GM12878 (cell line): ENCODE data around the gene PORCN. TPM values are rescaled to one million over a fixed set of nuclear protein-coding genes. Genes with fewer than 3 reads are reported as not detected.
A peak's percentile ranks its signal among the peaks of the same experiment; 100 is the strongest.

Source experiments
- ATAC-seq: fragments of 200-7000 bp; cut with Tn5 transposase; 3 replicates; pipeline ENCODE4 v1.9.1; 2020; ENCODE audit warnings: mild to moderate bottlenecking, moderate library complexity
- BruUV-seq: library from RNA; stranded (reverse); fragments of 400-500 nt; replicated peaks from 2 replicates; lab custom pipeline; 2021; lab: Mats Ljungman, UMichigan
- CTCF ChIA-PET: fragments of 300-600 bp; sonication (Branson Sonifier 250); formaldehyde crosslinking; extraction: SDS; loops from one replicate; lab custom pipeline; 2021; ENCODE audit warnings: inconsistent platforms; lab: Yijun Ruan, JAX
- POLR2A ChIA-PET: fragments of 350-600 bp; formaldehyde crosslinking; extraction: SDS; loops from one replicate; lab custom pipeline; 2021; ENCODE audit warnings: inconsistent platforms; lab: Charles Lee
- RAD21 ChIA-PET: fragments of 300-600 bp; sonication (Branson Sonifier 250); formaldehyde crosslinking; loops from one replicate; lab custom pipeline; 2023; ENCODE audit warnings: antibody characterized with exemption; ENCODE audit not compliant: unreplicated experiment; lab: Charles Lee
- SMC1A ChIA-PET: fragments of 300-600 bp; sonication (Branson Sonifier 250); formaldehyde crosslinking; loops from one replicate; lab custom pipeline; 2023; ENCODE audit not compliant: unreplicated experiment, uncharacterized antibody; lab: Charles Lee
- DNase-seq: peaks from one replicate; pipeline ENCODE4 v3.0.0-alpha.2; 2011; ENCODE audit warnings: low read depth, low spot score
- FAIRE-seq: peaks from 3 replicates; lab custom pipeline; 2011; peaks lifted over from hg19 to GRCh38; lab: Jason Lieb, UNC
- H2AFZ ChIP-seq: 2 replicates; pipeline ENCODE4 v1.6.0; 2011; ENCODE audit warnings: low read depth, low read length, control low read depth; ENCODE audit not compliant: control insufficient read depth
- H3K27ac ChIP-seq: 2 replicates; pipeline ENCODE4 v1.5.1; 2011; ENCODE audit warnings: control low read depth; ENCODE audit not compliant: control insufficient read depth, insufficient read depth
- H3K27me3 ChIP-seq, 2 experiments: replicated peaks in 1 of 2; 2 replicates each; pipeline versions ENCODE4 v1.6.0 to v1.6.1; 2011; ENCODE audit warnings: low read length in 1 of 2; ENCODE audit not compliant: control insufficient read depth in 2 of 2, insufficient read depth in 2 of 2
- H3K36me3 ChIP-seq, 2 experiments: 2 replicates each; pipeline ENCODE4 v1.5.1; 2011; ENCODE audit warnings: low read length in 1 of 2; ENCODE audit not compliant: control insufficient read depth in 2 of 2, insufficient read depth in 2 of 2
- H3K4me1 ChIP-seq: 2 replicates; pipeline ENCODE4 v1.6.1; 2011; ENCODE audit warnings: mild to moderate bottlenecking, low read length, moderate library complexity, mixed read lengths; ENCODE audit not compliant: control insufficient read depth, insufficient read depth
- H3K4me2 ChIP-seq: 2 replicates; pipeline ENCODE4 v1.6.0; 2011; ENCODE audit warnings: control low read depth; ENCODE audit not compliant: control insufficient read depth, insufficient read depth
- H3K4me3 ChIP-seq: fragments of 200-600 bp; sonication (generic); 2 replicates; pipeline ENCODE4 v1.5.1; 2016
- H3K79me2 ChIP-seq: 2 replicates; pipeline ENCODE4 v1.6.0; 2011; ENCODE audit warnings: low read length; ENCODE audit not compliant: control insufficient read depth, insufficient read depth
- H3K9ac ChIP-seq: 2 replicates; pipeline ENCODE4 v1.8.0; 2011; ENCODE audit warnings: low read length, control low read depth, mixed read lengths; ENCODE audit not compliant: control insufficient read depth, insufficient read depth
- H3K9me3 ChIP-seq: replicated peaks from 3 replicates; pipeline ENCODE4 v1.5.1; 2011; ENCODE audit warnings: mild to moderate bottlenecking, low read length; ENCODE audit not compliant: control insufficient read depth, insufficient read depth
- H4K20me1 ChIP-seq: 2 replicates; pipeline ENCODE4 v1.6.0; 2011; ENCODE audit not compliant: control insufficient read depth, insufficient read depth
- DPF2 ChIP-seq: fragments of 450-650 bp; IDR thresholded peaks from 2 replicates; pipeline ENCODE4 v1.6.1; 2017; ENCODE audit warnings: mild to moderate bottlenecking
- ESRRA ChIP-seq: IDR thresholded peaks from 2 replicates; pipeline ENCODE4 v1.6.1; 2012; ENCODE audit warnings: mild to moderate bottlenecking, low read length, improper control_type of control experiment
- HDAC2 ChIP-seq: fragments of 200-600 bp; sonication (generic); IDR thresholded peaks from 2 replicates; pipeline ENCODE4 v1.6.1; 2017
- JUND ChIP-seq: IDR thresholded peaks from 2 replicates; pipeline ENCODE4 v1.6.1; 2012; ENCODE audit warnings: low read depth, mild to moderate bottlenecking, low read length, improper control_type of control experiment, moderate library complexity
- KDM1A ChIP-seq: fragments of 200-600 bp; sonication (generic); IDR thresholded peaks from 2 replicates; pipeline ENCODE4 v1.6.1; 2016; ENCODE audit warnings: borderline replicate concordance
- MXI1 ChIP-seq: fragments of 150-350 bp; IDR thresholded peaks from 2 replicates; pipeline ENCODE4 v1.6.1; 2011; ENCODE audit warnings: low read depth, mild to moderate bottlenecking, inconsistent platforms, low read length, improper control_type of control experiment
- NR2C1 ChIP-seq: fragments of 450-650 bp; IDR thresholded peaks from 2 replicates; pipeline ENCODE4 v1.6.1; 2017; ENCODE audit warnings: antibody characterized with exemption, mild to moderate bottlenecking, moderate library complexity
- NR2C2 ChIP-seq: IDR thresholded peaks from 2 replicates; pipeline ENCODE4 v1.6.1; 2011; ENCODE audit warnings: borderline replicate concordance, low read depth; ENCODE audit not compliant: control insufficient read depth, insufficient read length
- ZNF24 ChIP-seq: fragments of 450-650 bp; IDR thresholded peaks from 2 replicates; pipeline ENCODE4 v1.6.1; 2017; ENCODE audit warnings: antibody characterized with exemption, mild to moderate bottlenecking
- ZNF622 ChIP-seq: fragments of 450-650 bp; IDR thresholded peaks from 2 replicates; pipeline ENCODE4 v1.6.1; 2017; ENCODE audit warnings: mild to moderate bottlenecking, inconsistent platforms
- ZZZ3 ChIP-seq: IDR thresholded peaks from 2 replicates; pipeline ENCODE4 v1.6.1; 2011; ENCODE audit warnings: low read depth; ENCODE audit not compliant: control insufficient read depth, insufficient read length
- WGBS: methylation state at CpG from one replicate; pipeline ENCODE4 v1.1.6; 2016; ENCODE audit warnings: low lambda C conversion rate; ENCODE audit not compliant: insufficient replicate concordance, insufficient coverage; ENCODE audit errors: missing lambda C conversion rate; 5-methylcytosine and 5-hydroxymethylcytosine counted together
- in situ Hi-C: fragments of 300-500 bp; cut with MboI; formaldehyde crosslinking; loops from 9 replicates; pipeline ENCODE4 v1.14.3; 2018; ENCODE audit warnings: mixed read lengths
- intact Hi-C: fragments of 100-400 bp; cut with micrococcal nuclease; formaldehyde crosslinking; loops from one replicate; pipeline ENCODE4 v1.14.2; 2022; ENCODE audit not compliant: unreplicated experiment
- polyA plus RNA-seq, 11 experiments: library from polyadenylated mRNA; depleted of rRNA in 4 of 11; unstranded in 6 of 11; stranded (reverse) in 5 of 11; fragments of >200 nt; fragmentation: Nextera tagmentation in 4 of 11; fragmentation: Illumina TruSeq in 1 of 11; extraction: Ambion mirVana in 4 of 11; extraction: Trizol in 1 of 11; gene quantifications; 1 replicate in 1 of 11; 2 replicates in 10 of 11; pipeline versions ENCODE4 v1.2.1 to v1.2.3, GENCODE V29; 2011 to 2016; ENCODE audit warnings: inconsistent platforms in 2 of 11, missing spikeins in 2 of 11, low read depth in 1 of 11
- total RNA-seq, 4 experiments: library from RNA; depleted of rRNA in 3 of 4; stranded (reverse); fragments of >200 nt in 3 of 4; fragmentation: Illumina TruSeq in 1 of 4; extraction: Trizol in 1 of 4; gene quantifications; 2 replicates each; pipeline versions ENCODE4 v1.2.1 to v1.2.3, GENCODE V29; 2013 to 2021

PORCN gene
- total and polyA plus RNA-seq, 10 of the 15 experiments (the other 5 are each of a cell fraction or from before 2014, with no cell fraction given), result 0.27 to 21.0 (median 14.1) TPM

DNA sequence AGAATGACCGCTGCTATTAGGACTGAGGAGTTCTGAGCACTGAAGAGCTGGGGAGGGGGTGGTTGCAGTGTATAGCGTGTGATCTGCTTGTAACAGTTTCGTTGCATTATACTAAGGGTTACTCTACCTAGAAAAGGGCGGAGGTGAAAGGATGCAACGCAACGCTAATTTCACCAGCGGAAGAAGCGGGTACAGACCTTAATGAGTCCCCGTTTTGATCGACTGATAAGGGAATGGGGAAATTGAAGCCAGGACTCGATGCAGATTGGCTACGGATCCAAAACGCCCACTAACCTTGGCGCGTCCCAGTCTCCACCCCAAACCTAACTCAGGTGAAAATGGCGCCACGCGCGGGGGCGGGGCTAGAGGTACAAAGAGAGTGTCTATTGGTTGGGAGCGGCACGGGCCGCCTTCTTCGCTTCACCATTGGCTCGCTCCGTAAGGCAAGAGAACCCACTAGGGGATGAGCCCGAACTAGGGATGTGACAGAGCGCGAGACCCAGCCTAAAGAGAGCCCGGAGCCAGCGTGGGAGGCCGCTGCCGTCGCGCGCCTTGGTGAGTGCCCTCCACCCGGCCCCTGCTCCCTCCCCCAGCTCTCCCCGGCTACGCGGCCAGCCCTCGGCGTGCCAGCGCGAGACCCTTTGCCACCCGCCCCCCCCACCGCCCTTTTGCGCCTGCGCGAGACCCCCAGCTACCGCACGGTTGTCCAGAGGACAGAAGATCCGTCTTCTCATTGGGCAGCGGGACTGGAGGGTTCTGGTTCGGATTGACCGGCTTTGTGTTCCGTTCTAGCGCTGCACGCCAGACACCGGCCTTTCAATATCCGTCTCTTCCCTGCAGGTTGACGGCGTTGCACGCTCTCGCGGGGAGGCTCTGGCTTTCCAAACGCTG lies 12.8 kb downstream of the PORCN start, which contains the start of gene EBP (continued):
- no peak for TF ChIP-seq ESRRA

DNA sequence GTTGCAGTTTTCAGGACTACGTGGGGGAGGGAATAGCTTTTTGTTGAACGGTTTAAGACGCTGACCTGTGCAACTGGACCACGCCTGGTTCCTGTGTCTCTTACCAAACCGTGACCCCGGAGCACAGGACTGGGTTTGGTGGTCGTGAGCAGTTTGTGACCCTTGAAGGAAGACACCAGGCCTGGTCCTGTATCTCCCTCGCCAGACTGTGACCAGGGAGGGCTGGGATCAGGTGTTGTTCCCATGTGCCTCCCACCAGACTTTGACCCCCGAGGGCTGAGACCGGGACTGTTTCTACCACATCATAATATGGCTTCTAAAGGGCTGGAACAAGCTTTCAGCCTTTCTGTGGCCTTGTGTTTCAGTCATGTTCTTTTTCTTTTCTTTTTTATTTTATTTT lies 13.5 kb downstream of the PORCN start:
- H2AFZ ChIP-seq, result no peak overlapping the region; the same call in 1 of the 2 replicates
- no peak for FAIRE-seq
- 5% methylated on average over 10 of the region's 10 CpGs for WGBS

More for the DNA sequence above, 13.5 kb downstream of the PORCN start:
- no peak for TF ChIP-seq KDM1A
- TF ChIP-seq DPF2, result no peak
- no peak for TF ChIP-seq ZNF24
- no peak for TF ChIP-seq ZNF622
- TF ChIP-seq MXI1, result no peak
- TF ChIP-seq NR2C2, result no peak
- no peak for TF ChIP-seq JUND
- TF ChIP-seq ZZZ3, result no peak
- no peak for TF ChIP-seq HDAC2
- TF ChIP-seq NR2C1, result no peak
- ChIA-PET RAD21 (interaction anchor here (1.0 to 1.4 kb wide), 2 partner anchors 18 to 52 kb away, joined by 3 to 5 read pairs (median 5); partner anchors contain the start of genes RBM3 and TBC1D25), CTCF (interaction anchor here (1.5 to 3.2 kb wide), 2 partner anchors 17 to 48 kb away, joined by 3 to 14 read pairs; partner anchors contain the start of gene TBC1D25), SMC1A (interaction anchor here (1.1 to 2.0 kb wide), 2 partner anchors 14 to 18 kb away, joined by 3 to 11 read pairs; partner anchors contain the start of gene TBC1D25), POLR2A (interaction anchor here (0.5 to 2.4 kb wide), 7 partner anchors 14 to 940 kb away, joined by 3 to 15 read pairs (median 3); partner anchors contain the start of genes RBM3 and TBC1D25)
- Histone ChIP-seq H4K20me1 (no peaks in the 10 kb centered on the region), H3K9me3 (no peaks in the 10 kb centered on the region; the same call in 2 of the 3 replicates), H3K27ac (peak overlapping the region; percentile 62), H3K4me1 (peaks cover 7% of the 10 kb centered on the region; the same call in 1 of the 2 replicates), H3K36me3 (peaks cover 0 to 2% of the 10 kb centered on the region in 2 experiments; a peak in 2 of 4 replicates), H3K4me2 (peak overlapping the region; percentile 80), H3K9ac (peak overlapping the region; percentile 70), H3K4me3 (peak overlapping the region; percentile 68), H3K79me2 (peaks cover 19% of the 10 kb centered on the region), H3K27me3 (no peaks in the 10 kb centered on the region)
- in situ Hi-C loops, result no loop called here
- no TSS peak for BruUV-seq
- ATAC-seq (no peak), DNase-seq (no peak)
- intact Hi-C loops, result no loop called here
